OCI-LY1 (cell line): ENCODE data around the gene BMP4.

Experiments used
- H2AFZ ChIP-seq: fragments of 200-600 bp; sonication (generic), shearing (Covaris generic); 2 replicates; pipeline ENCODE4 v1.6.0; 2014; ENCODE audit warnings: antibody characterized with exemption, mild to moderate bottlenecking, low read length
- H3F3A ChIP-seq: fragments of 200-600 bp; sonication (generic), shearing (Covaris generic); 2 replicates; pipeline ENCODE4 v1.6.0; 2014; ENCODE audit warnings: mild to moderate bottlenecking, antibody characterized with exemption, low read length, moderate library complexity; ENCODE audit not compliant: insufficient read depth
- H3K27ac ChIP-seq: fragments of 200-600 bp; sonication (generic); 2 replicates; pipeline ENCODE4 v1.5.1; 2014; ENCODE audit warnings: low read length, mixed run types, mild to moderate bottlenecking, low read depth; ENCODE audit not compliant: poor library complexity, severe bottlenecking
- H3K27me3 ChIP-seq: fragments of 200-600 bp; sonication (generic); 2 replicates; pipeline ENCODE4 v1.6.0; 2014; ENCODE audit warnings: antibody characterized with exemption, mild to moderate bottlenecking, low read length, moderate library complexity; ENCODE audit not compliant: insufficient read depth
- H3K36me3 ChIP-seq: fragments of 200-600 bp; sonication (generic); 2 replicates; pipeline ENCODE4 v1.6.1; 2014; ENCODE audit warnings: mild to moderate bottlenecking, antibody characterized with exemption, low read length, moderate library complexity, mixed read lengths; ENCODE audit not compliant: insufficient read depth
- H3K4me1 ChIP-seq: fragments of 200-600 bp; sonication (generic); 2 replicates; pipeline ENCODE4 v1.5.1; 2014; ENCODE audit warnings: mild to moderate bottlenecking, low read length, moderate library complexity; ENCODE audit not compliant: insufficient read depth, severe bottlenecking
- H3K4me2 ChIP-seq: fragments of 200-600 bp; sonication (generic), shearing (Covaris generic); 2 replicates; pipeline ENCODE4 v1.6.1; 2014; ENCODE audit warnings: low read length
- H3K4me3 ChIP-seq: fragments of 200-600 bp; sonication (generic); 2 replicates; pipeline ENCODE4 v1.5.1; 2014; ENCODE audit warnings: low read length, low read depth, mild to moderate bottlenecking, mixed read lengths; ENCODE audit not compliant: poor library complexity, severe bottlenecking
- H3K79me2 ChIP-seq: fragments of 200-600 bp; shearing (Covaris generic); 2 replicates; pipeline ENCODE4 v1.6.1; 2016; ENCODE audit warnings: mixed run types, low read length, mixed read lengths; ENCODE audit not compliant: insufficient read depth
- H3K9ac ChIP-seq: fragments of 200-600 bp; sonication (generic), shearing (Covaris generic); 2 replicates; pipeline ENCODE4 v1.6.1; 2014; ENCODE audit warnings: mild to moderate bottlenecking, low read length, mixed read lengths
- H3K9me2 ChIP-seq: fragments of 200-600 bp; sonication (generic), shearing (Covaris generic); 2 replicates; pipeline ENCODE4 v1.6.1; 2014; ENCODE audit warnings: low read depth, mild to moderate bottlenecking, low read length, mixed read lengths
- H3K9me3 ChIP-seq: fragments of 200-600 bp; shearing (Covaris generic); 2 replicates; pipeline ENCODE4 v1.6.1; 2014; ENCODE audit warnings: low read length, mixed read lengths
- H4K20me1 ChIP-seq: fragments of 200-600 bp; sonication (generic), shearing (Covaris generic); 2 replicates; pipeline ENCODE4 v1.6.0; 2016; ENCODE audit warnings: mild to moderate bottlenecking, low read length; ENCODE audit not compliant: insufficient read depth
- CTCF ChIP-seq: fragments of 200-600 bp; sonication (generic), shearing (Covaris generic); IDR thresholded peaks from 2 replicates; pipeline ENCODE4 v1.5.1; 2017; ENCODE audit warnings: mild to moderate bottlenecking, antibody characterized with exemption, low read length, moderate library complexity, mixed read lengths
- EZH2 ChIP-seq: fragments of 200-600 bp; sonication (generic), shearing (Covaris generic); IDR thresholded peaks from 2 replicates; pipeline ENCODE4 v1.8.0; 2017; ENCODE audit warnings: borderline replicate concordance, mixed run types, mild to moderate bottlenecking, antibody characterized with exemption, low read length, moderate library complexity, mixed read lengths

The BMP4 gene

DNA sequence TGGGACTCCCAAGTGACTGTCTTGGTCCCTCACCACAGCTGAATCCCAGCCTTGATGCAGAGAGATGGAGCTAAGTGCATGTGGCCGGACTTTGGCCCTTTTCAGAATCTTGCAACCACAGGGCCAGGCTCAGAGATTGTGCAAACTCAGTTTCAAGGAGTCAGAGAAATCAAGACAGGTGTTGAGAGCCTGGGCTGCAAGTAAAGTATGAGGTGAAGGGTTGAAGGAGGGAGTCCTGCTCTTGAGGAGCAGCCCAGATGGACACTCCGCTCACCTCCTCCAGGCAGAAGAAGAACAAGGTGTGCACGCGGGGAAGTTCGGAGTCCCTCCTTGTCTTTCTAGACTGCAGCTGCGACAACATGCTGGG, 6.3 kb upstream of the BMP4 start:
- no peak overlapping the region for H3K4me2 ChIP-seq
- H3K36me3 ChIP-seq, result no peaks in the 10 kb centered on the region
- no peak overlapping the region for H3K27ac ChIP-seq
- H2AFZ ChIP-seq, result no peak overlapping the region
- no peak overlapping the region for H3K9ac ChIP-seq
- no peaks in the 10 kb centered on the region for H3K27me3 ChIP-seq
- TF ChIP-seq CTCF (no peak), EZH2 (no peak)
- H3K4me3 ChIP-seq, result no peak overlapping the region
- no peaks in the 10 kb centered on the region for H4K20me1 ChIP-seq
- H3K9me3 ChIP-seq, result no peaks in the 10 kb centered on the region
- no peaks in the 10 kb centered on the region for H3K4me1 ChIP-seq
- no peaks in the 10 kb centered on the region for H3K79me2 ChIP-seq
- no peaks in the 10 kb centered on the region for H3F3A ChIP-seq
- no peaks in the 10 kb centered on the region for H3K9me2 ChIP-seq

DNA sequence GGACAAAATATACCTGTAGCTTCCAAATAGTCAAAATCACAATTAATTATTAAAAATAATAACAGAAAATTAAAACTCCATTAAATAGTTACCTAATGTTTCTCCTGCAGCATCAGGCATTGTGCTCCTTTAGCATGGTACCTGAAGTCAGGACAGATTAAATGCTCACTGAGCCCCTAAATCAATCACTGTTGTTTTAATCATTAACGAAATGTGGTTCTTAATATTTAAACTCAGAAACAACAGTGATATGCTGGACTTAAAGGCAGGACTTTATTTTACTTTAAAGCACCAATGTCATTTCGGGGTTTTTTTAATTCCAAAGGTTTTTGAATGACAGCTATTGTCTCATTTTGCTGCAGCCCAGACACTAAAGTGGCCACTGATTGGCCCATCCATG, 2.0 kb upstream of the BMP4 start:
- no peaks in the 10 kb centered on the region for H4K20me1 ChIP-seq
- no peaks in the 10 kb centered on the region for H3K27me3 ChIP-seq
- H3K4me3 ChIP-seq, result no peak overlapping the region
- H3K79me2 ChIP-seq, result no peaks in the 10 kb centered on the region
- H3F3A ChIP-seq, result no peaks in the 10 kb centered on the region
- no peak for TF ChIP-seq CTCF
- no peak for TF ChIP-seq EZH2
- H3K9me3 ChIP-seq, result no peaks in the 10 kb centered on the region
- H3K9me2 ChIP-seq, result no peaks in the 10 kb centered on the region
- H3K36me3 ChIP-seq, result no peaks in the 10 kb centered on the region
- H2AFZ ChIP-seq, result no peak overlapping the region
- H3K9ac ChIP-seq, result no peak overlapping the region
- no peak overlapping the region for H3K4me2 ChIP-seq
- no peak overlapping the region for H3K27ac ChIP-seq
- no peaks in the 10 kb centered on the region for H3K4me1 ChIP-seq

- Histone ChIP-seq H3K4me1 (no peaks in the 10 kb centered on the region), H3F3A (no peaks in the 10 kb centered on the region), H3K9me3 (no peaks in the 10 kb centered on the region), H3K27ac (no peak overlapping the region), H4K20me1 (no peaks in the 10 kb centered on the region), H3K4me2 (no peak overlapping the region), H3K4me3 (no peak overlapping the region), H3K79me2 (no peaks in the 10 kb centered on the region), H2AFZ (no peak overlapping the region), H3K9ac (no peak overlapping the region), H3K27me3 (no peaks in the 10 kb centered on the region), H3K36me3 (no peaks in the 10 kb centered on the region), H3K9me2 (no peaks in the 10 kb centered on the region)
- TF ChIP-seq CTCF, result no peak
- TF ChIP-seq EZH2, result no peak
Measured at GRCh38 chr14:53957739-53958138, 1.1 kb upstream of the BMP4 start.
